C4-2B (cell line): Measurements from ENCODE around the gene UPK3BL1.
"Not testable (repeated sequence)": the region's sequence is repeated elsewhere in the genome, so short reads cannot be mapped to it uniquely, and the experiment has no call there.

Experiments
- H3K27ac ChIP-seq: fragments of 450-650 bp; 2 replicates; pipeline ENCODE4 v1.5.1; 2017

Gene UPK3BL1, protein sequence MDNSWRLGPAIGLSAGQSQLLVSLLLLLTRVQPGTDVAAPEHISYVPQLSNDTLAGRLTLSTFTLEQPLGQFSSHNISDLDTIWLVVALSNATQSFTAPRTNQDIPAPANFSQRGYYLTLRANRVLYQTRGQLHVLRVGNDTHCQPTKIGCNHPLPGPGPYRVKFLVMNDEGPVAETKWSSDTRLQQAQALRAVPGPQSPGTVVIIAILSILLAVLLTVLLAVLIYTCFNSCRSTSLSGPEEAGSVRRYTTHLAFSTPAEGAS

DNA sequence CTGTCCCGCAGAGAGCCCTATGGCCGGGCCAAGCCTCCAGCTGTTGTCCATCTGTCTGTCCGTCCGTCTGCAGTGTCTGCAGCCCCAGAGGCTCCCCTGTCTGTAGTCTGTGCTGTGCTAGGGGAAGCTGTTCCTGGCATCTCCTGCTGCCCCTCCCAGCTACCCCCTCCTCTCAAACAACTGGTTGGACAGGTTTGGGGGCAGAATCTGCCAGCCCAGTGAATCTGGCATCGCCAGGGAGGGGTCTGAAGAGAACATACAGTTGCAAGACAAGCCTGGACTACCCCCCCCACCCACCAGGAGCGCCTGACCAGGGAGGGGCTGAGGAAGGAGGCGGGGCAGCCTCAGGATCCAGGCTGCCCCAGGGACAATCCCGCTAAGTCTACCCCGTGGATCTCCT, at the start of gene UPK3BL1:
TSS of gene UPK3BL1 (minus strand) at position 101 of the 400 bp plus-strand sequence. CDS start at position 51, 50 bp downstream.
- not testable (repeated sequence) for H3K27ac ChIP-seq

DNA sequence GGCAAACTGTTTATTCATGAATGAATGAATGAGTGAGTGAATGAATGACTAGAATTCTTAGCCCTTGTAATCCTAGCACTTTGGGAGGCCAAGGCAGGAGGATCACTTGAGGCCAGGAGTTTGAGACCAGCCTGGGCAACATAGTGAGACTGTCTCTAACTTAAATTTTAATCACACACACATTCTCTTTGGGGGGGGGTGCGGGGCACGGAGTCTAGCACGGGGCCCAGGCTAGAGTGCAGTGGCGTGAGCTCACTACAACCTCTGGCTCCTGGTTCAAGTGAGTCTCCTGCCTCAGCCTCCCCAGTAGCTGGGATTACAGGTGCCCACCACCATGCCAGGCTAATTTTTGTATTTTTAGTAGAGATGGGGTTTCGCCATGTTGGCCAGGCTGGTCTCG, 48.0 kb upstream of the UPK3BL1 start:
- not testable (repeated sequence) for H3K27ac ChIP-seq

DNA sequence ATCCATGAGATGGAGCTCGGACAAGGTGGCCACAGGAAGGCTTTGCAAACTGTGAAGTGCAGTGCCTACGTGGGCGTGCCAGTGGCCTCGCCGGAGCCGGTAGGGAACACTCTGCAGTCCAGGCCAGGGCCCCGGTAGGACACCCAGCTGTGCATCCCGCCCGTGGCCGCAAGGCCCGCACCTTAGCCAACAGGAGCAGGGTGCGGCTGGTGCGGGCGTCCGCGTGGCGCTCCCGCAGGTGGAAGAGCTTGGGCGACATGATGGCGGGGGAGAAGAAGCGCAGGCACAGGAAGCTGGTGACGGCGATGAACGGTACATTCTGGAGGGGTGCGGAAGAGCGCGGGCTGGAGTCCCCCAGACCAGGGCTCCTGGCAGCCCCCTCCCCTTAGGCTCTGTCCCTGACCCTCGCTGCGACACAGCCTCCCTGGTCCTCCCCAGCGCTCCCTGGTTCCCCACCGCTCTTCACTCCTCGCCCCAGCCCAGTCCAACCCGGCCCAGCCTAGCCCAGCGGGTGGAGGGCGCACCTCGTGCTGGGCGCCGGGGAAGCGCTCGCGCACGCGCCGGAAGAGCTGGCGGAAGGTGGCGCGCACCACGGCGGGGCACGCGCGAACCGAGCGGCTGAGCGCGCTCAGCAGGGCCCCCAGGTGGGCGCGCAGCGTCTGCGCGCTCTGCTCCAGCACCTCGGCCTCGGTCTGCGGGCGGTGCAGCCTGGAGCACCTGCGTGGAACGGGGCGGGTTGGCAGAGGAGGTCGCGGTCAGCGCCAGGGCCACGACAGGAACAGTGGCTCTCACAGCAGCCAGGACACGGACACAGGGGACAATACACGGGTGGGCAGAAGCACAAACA, 47.1 kb upstream of the UPK3BL1 start:
- H3K27ac ChIP-seq, result not testable (repeated sequence)

DNA sequence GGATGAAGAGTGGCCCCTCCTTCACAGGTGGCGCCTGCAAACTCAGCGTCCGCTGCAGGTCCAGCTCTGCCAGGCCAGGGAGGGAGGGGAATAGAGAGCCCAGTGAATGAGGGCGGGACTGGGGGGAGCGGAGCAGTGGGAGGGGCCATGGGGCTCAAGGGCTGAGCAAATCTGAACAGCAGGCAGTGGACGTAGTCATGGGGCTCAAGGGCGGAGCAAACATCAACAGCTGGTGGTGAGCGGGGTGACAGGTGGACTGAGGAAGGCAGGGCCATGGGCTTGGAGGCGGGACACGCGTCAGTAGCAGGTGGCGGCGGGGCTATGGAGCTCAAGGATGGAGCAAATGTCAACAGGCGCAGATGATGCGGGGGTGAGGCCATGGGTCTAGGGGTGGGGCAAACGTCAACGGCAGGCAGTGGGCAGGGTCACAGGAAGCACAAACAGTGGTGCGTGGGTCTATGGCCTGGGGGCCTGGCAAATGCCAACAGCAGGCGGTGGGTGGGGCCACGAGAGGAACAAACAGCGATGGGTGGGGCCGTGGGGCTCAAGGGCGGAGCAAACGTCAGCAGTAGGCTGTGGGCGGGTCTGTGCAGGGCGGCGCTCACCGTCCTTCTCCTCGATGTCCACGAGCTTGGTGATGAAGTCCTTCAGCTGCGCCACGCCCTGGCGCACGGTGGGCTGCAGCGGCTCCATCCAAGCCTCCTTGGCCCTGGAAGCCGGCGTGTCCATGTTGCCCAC, 45.9 kb upstream of the UPK3BL1 start:
- H3K27ac ChIP-seq, result not testable (repeated sequence)

DNA sequence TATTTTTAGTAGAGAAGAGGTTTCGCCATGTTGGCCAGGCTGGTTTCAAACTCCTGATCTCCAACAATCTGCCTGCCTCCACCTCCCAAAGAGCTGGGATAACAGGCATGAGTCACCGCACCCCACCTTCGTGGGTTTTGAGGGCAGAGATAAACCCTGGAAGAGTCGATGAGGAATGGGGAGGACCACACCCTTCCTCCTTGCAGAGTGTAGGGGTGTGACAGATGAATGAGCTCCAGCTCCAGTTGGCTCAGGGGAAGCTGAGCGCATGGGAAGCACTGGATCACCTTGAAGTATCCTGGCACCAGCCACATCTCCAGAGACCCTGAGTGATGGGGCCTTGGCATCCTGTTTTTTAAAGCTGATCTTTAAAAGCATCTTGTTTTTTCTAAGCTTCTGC, 40.0 kb upstream of the UPK3BL1 start:
- H3K27ac ChIP-seq, result not testable (repeated sequence)

DNA sequence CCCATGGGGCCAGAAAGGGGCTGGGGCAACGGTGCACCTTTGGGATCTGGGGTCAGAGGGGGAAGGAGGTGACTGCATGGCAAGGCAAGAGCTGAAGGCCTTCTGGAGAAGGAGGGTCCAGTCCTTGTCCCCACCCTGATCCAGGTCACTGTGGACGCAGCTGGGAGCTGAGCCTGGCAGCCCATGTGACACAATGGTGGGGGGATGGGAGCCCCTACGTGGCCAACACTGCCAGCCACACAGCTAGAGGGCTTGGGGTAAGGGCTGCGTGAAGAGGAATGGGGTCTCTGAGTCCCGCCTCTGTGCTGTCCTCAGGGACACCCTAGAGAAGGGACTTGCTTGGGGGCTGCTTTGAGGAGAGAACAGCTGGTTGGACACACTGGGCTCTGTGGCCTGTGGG, 38.2 kb upstream of the UPK3BL1 start:
- H3K27ac ChIP-seq, result not testable (repeated sequence)

DNA sequence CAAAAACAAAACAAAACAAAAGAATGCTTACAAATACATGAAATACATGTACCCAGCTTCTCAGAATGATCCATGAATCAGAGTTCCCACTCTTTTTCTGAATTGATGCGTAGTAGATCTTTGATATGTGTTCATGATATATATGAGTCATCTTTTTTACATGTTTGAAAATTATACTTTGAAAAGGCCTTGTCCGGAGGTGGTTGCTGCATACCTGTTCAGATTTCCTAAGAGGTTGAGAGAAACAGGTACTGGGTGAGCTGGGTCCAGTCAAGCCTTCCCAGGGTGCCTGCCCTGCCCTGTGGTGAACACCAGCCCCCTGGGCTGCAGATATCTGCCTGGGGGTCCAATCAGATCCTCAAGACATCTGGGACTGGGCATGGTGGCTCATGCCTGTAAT, 33.0 kb upstream of the UPK3BL1 start:
- not testable (repeated sequence) for H3K27ac ChIP-seq

DNA sequence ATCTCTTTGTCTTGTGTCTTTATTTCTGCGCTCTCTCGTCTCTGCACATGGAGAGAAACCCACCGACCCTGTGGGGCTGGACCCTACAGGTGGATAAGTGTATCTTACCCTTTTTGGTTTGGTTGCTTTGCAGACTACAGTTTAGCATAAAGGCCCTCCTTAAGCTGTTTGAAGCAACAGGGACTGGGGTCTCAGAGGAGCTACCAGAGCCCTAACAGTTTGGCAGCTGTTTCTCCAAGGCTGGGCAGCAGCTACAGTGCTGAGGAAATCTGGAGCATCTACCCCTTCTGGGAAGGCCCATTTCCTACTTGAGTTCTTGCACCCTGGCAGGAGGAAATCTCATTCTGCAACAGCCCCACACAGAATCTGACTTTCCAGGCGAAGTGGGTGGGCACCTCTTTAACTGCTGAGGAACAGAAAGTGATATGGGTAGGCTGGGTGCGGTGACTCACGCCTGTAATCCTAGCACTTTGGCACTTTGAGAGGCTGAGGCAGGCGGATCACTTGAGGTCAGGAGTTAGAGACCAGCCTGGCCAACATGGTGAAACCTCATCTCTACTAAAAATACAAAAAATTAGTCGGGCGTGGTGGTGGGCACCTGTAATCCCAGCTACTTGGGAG, 31.0 kb upstream of the UPK3BL1 start:
- H3K27ac ChIP-seq, result not testable (repeated sequence)

DNA sequence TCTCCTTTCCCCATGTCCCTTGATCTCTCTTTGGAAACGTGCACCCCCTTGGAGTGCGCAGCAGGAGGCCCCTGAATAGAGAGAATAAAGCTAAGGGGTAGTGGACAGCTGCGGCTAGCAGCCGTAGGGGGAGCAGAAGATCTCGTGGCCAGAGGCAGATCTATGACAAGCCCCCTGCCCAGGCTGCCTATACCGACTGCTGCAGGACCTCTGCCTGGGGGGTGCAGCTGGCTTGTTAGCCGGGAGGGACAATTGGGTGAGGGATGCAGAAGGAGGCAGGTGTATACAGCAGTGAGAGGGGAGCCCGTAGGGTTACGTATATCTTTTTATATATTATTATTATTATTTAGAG, 29.3 kb upstream of the UPK3BL1 start:
- not testable (repeated sequence) for H3K27ac ChIP-seq

DNA sequence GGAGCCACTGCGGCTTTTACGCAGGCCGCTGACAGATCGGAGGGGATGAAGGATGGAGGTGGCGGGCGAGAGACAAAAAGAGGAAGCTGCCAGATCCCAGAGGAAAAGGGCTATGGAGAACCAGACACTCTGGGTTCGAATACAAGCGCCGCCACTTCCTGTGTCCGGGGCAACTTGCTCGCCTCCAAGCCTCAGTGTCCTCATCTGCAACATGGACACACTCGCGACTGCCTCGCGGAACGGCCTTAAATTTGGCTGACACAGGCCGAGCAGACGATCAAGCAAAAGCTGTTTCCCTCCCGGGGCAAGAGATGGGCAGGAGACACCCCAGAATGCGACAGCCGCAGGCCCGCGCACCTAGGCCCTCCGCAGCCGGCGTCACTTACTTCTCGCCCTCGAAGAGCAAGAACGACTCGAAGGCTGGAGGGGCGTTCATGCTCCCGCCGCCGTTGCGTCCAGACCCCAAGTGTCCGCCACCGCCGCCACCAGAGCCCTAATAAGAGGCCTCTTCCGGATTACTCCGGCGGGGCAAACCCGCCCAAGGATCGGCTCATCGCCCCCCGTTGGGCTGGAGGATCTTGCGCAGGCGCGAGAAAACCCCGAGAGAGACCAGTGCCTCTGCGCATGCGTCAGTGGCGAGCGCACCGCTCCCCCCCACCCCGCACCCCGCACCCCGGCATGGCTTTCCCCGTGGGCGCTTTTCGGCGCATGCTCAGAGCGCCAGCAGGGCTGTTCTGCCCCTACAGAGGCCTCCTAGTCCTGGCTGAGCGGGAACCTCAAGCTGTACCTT, 28.8 kb upstream of the UPK3BL1 start, which contains the start of gene POLR2J2:
TSS of gene POLR2J2 (minus strand) at position 498 of the 790 bp plus-strand sequence. CDS start at position 436, 62 bp downstream.
- peak within 1 kb of the TSS; percentile 51; the same call in 1 of the 2 replicates for H3K27ac ChIP-seq

DNA sequence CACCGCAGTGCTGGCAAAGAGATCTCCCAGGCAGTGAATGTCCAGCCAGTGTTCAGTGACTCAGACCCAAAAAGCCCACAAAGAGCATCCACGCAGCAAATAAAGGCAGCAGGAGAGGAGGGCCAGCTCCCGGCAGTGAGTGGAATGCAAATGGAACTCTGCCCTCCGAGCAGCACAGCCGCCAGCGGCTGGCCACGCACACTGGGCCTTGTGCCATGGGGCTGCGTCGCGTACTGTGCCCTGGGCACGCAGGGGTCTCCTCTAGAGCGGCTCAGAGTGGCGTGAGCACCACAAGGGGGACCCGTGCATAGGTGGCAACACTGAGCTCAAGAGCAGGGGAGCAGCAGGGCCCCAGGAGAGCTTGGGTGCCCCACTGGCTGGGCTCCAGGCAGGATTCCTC, 24.9 kb upstream of the UPK3BL1 start:
- not testable (repeated sequence) for H3K27ac ChIP-seq

DNA sequence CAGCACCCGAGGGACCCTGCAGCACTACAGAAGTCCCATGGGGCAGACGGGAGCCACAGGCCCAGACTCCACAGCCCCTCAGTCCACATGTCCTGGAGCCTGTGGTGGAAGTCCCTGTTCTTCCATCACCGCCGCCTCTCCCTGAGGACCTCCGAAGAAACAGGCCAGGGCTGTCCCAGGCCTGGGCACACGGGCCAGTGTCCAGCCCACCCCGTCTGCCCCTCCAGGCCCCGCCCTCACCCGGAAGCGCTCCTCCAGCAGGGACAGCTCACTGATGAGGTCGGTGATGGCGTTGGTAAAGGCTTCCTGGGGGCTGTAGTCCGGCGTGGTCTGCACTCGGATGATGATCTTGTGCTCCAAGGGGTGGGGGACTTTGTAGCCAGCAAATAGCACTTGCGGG, 24.3 kb upstream of the UPK3BL1 start:
- H3K27ac ChIP-seq, result not testable (repeated sequence)

DNA sequence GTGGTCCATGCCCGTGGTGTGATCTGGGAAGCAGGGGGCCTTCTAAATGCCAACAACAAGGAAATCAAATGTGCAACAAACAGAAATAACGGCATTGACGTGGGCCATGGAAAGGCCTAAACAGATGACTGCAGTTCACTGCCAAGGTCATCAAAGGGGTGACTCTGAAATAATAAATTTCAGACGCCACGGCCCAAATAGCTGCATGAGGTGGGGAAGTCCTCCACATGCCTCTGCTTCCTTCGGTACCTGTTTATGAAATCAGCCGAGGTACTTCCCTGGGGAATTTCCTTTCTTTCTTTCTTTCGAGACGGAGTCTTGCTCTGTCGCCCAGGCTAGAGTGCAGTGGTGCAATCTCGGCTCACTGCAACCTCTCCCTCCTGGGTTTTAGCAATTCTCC, 22.2 kb upstream of the UPK3BL1 start:
- H3K27ac ChIP-seq, result not testable (repeated sequence)

DNA sequence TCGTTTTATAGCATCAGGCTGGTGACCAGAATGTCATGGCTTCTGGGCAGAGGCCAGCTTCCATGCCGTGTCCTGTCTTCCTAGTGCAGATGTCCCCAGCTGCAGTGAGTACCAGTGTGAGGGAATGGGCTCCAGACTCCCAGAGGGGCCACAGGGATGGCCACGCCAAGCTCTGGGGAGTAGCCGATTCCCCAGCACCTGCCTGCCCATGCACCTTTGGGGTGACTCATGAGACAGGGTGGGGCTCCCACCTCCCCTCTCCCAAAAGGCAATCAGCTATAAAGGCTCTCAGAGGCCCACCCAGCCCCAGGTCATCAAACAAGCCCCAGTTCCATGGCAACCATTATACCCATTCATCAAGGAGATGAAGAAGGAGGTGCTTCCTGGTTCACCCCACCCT, 7.3 kb upstream of the UPK3BL1 start, which contains the start of gene SPDYE2B:
TSS of gene SPDYE2B (plus strand) at position 396 of the 400 bp plus-strand sequence. CDS start 2,030 bp downstream, outside the sequence.
- not testable (repeated sequence) for H3K27ac ChIP-seq

DNA sequence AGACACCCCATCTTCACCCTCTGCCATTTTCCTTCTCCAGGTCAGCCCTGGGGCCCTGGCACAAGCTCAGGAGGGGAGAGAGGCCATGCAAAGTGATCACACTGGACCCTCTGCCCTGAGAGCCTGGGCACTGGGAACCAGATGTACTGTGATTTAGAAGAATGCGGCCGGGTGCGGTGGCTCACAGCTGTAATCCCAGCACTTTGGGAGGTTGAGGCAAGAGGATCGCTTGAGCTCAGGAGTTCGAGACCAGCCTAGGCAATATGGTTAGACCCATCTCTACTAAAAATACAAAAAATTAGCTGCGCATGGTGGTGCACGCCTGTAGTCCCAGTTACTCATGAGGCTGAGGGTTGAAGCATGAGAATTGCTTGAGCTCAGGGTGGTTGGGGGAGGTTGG, 5.2 kb upstream of the UPK3BL1 start:
- H3K27ac ChIP-seq, result not testable (repeated sequence)

DNA sequence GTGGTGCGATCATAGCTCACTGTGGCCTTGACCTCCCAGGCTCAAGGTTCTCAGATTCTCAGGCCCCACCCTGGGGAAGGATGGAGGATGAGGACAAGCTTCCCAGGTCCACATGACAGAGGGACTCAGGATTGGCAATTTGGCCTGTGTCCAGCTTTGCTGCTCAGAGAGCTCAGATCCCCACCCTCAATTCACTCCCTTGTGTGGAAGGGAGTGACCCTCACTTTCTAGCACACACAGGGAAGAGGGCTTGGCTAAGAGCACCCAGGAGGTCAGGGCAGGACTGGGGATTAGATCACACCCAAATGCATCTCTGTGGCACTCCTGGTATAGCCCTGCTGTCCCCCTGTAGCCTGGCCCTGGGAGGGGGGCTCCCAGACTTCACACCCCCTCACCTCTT, 813 bp upstream of the UPK3BL1 start:
- H3K27ac ChIP-seq, result not testable (repeated sequence)

DNA sequence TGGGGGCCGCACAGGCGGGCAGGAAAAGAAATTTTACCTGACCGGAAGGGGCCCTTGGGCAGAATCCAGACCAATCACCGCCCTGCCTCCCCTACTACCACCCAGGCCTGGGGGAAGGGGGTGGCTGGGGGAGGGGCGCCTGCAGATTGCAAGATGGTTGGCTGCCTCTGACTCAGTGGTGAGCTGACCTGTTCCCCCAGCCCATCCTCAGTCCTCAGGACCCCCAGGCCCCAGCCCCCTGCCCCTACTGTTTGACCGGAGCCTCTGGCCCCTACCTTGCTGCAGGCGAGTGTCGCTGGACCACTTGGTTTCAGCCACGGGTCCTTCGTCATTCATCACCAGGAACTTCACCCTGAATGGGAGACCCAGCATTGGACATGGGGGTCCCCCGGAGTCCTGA, 3.7 kb downstream of the UPK3BL1 start:
- not testable (repeated sequence) for H3K27ac ChIP-seq

DNA sequence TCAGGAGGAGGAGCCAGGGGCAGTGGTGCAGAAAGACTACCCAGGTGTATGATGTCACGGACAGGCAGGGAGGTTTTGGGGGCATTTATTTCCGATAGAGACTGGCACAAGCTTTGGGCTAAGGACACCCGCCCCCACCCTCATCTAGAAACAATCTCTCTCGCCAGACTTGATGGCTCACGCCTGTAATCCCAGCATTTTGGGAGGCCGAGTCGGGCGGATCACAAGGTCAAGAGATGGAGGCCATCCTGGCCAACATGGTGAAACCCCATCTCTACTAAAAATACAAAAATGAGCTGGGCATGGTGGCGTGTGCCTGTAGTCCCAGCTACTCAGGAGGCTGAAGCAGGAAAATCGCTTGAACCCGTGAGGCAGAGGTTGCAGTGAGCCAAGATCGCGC, 5.6 kb downstream of the UPK3BL1 start:
- H3K27ac ChIP-seq, result not testable (repeated sequence)

DNA sequence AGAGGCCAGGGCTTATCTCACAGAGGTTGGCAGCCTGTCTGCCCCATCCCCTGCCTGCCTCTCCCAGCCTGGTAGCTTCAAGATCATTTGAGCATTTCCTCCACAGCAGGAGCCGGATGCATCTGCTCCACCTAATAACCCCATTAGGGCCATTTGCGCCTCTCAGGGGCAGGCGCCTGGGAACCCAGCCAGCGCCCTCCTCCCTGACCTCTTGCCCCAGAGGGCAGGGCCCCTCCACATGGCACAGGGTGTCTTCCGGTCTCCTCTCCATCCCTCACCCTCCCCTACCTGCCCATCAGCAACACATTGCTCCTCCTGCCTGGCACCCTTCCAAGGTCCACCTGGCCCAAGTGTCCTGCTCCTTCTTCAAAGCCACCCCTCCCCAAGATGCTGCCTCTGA, 7.2 kb downstream of the UPK3BL1 start:
- not testable (repeated sequence) for H3K27ac ChIP-seq

DNA sequence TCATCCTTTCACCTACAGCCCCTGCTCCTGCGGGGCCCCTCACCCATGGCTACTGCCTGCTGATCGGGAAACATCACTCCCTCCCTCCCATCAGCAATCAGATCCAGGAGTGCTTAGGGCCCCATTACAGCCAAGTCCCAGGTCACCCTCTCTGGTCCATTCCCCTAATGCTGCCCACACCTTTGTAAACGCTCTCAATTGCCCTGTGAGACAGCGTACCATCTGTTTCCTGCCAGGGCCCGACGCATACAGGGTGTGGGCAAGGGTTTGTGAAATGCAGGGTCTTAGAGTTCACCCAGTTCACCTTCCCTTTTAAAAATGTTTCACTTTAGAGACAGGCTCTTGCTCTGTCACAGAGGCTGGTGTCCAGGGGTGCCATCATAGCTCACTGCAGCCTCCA, 8.3 kb downstream of the UPK3BL1 start:
- H3K27ac ChIP-seq, result not testable (repeated sequence)

DNA sequence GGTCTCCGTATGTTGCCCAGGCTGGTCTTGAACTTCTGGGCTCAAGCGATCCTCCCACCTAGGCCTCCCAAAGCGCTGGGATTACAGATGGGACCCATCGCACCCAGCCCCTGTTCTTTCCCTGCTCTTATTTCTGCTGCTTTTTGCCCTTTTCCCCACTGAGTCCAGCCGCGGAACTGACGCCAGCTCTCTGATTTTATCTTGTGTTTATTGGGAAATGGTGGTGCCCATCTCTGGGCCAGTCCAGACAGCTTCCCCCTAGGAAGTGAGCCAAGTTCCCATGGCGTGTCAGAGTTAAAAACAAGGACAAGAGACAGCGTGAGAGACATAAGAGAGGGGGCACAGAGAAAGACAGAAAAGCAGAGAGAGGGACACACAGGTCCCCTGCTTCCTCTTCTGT, 12.0 kb downstream of the UPK3BL1 start:
- not testable (repeated sequence) for H3K27ac ChIP-seq
